ENCODE data around the gene GPR35.

- TF ChIP-seq CTCF (IDR thresholded peaks at IDR 0.05; ENCODE audit: low read depth, low read length, poor library complexity, severe bottlenecking): no peak
- no peak for TF ChIP-seq EZH2phosphoT487 (IDR thresholded peaks at IDR 0.05; ENCODE audit: borderline replicate concordance, low read length)
These were observed 26.9 kb upstream of the GPR35 start for GRCh38 chr2:240598311-240598911.

Data from DOHH2 (cell line).